GM12892 (cell line): ENCODE data around the gene CHCHD3.

Experiments used
- POLR2A ChIP-seq: IDR thresholded peaks from 2 replicates; pipeline ENCODE4 v1.6.1; 2011; ENCODE audit warnings: low read depth, low read length, control low read depth
- TAF1 ChIP-seq: IDR thresholded peaks from 2 replicates; pipeline ENCODE4 v1.6.1; 2011; ENCODE audit warnings: low read depth, mild to moderate bottlenecking, control low read depth, low read length, borderline replicate concordance

- TF ChIP-seq POLR2A (no peak), TAF1 (no peak)
These were observed 312.6 kb downstream of the CHCHD3 start for GRCh38 chr7:132769280-132769679.
